ENCODE measurements around the gene ELF4.
A peak's percentile ranks its signal among the peaks of the same experiment; 100 is the strongest.

Gene ELF4

GRCh38 chrX:130097507-130098209 lies 12.6 kb downstream of the ELF4 start:
- in situ Hi-C loops (cut with MboI; ENCODE audit: low sequenced_read_pairs, unreplicated experiment), result no loop called here
- no peak for DNase-seq (ENCODE audit: low spot score)
- TF ChIP-seq CTCF (IDR thresholded peaks at IDR 0.05; ENCODE audit: borderline replicate concordance, control extremely low read depth, extremely low read depth, insufficient read depth, missing control alignments), result no peak

- TF ChIP-seq CTCF (IDR thresholded peaks at IDR 0.05; ENCODE audit: borderline replicate concordance, control extremely low read depth, extremely low read depth, insufficient read depth, missing control alignments), result no peak
- DNase-seq (ENCODE audit: low spot score), result no peak
- in situ Hi-C loops (cut with MboI; ENCODE audit: low sequenced_read_pairs, unreplicated experiment), result no loop called here
Measured at GRCh38 chrX:130095249-130096030, 14.9 kb downstream of the ELF4 start.

DNA sequence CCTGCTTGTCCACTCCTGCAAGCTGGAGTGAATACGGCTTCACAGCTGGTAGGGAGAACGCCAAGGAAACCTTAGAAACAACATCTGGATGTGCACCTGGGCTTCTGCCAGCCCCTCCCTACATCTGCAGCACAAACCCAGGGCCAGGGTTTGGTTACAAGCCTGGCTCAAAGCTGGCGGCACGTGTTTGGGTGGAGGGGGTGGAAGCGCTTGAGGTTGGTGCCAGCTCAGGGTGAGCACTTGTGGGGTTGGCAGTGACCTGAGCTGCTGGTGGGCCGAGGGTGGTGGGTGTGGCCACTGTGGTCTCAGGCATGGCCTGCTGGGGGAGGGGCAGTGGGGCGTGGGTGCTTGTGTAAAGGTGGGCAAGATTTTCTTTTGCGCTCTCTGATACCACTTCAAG lies 15.6 kb downstream of the ELF4 start:
- no peak for DNase-seq (ENCODE audit: low spot score)
- in situ Hi-C loops (cut with MboI; ENCODE audit: low sequenced_read_pairs, unreplicated experiment), result no loop called here
- TF ChIP-seq CTCF (IDR thresholded peaks at IDR 0.05; ENCODE audit: borderline replicate concordance, control extremely low read depth, extremely low read depth, insufficient read depth, missing control alignments), result no peak

- TF ChIP-seq CTCF (IDR thresholded peaks at IDR 0.05; ENCODE audit: borderline replicate concordance, control extremely low read depth, extremely low read depth, insufficient read depth, missing control alignments), result no peak
- DNase-seq (ENCODE audit: low spot score), result no peak
- in situ Hi-C loops (cut with MboI; ENCODE audit: low sequenced_read_pairs, unreplicated experiment), result no loop called here
Measured at GRCh38 chrX:130093271-130093670, 17.0 kb downstream of the ELF4 start.

- in situ Hi-C loops (cut with MboI; ENCODE audit: low sequenced_read_pairs, unreplicated experiment), result no loop called here
- peak; percentile 87 for DNase-seq (ENCODE audit: low spot score)
- TF ChIP-seq CTCF (IDR thresholded peaks at IDR 0.05; ENCODE audit: borderline replicate concordance, control extremely low read depth, extremely low read depth, insufficient read depth, missing control alignments), result no peak
Measured at GRCh38 chrX:130091980-130092522, 18.2 kb downstream of the ELF4 start.

DNA sequence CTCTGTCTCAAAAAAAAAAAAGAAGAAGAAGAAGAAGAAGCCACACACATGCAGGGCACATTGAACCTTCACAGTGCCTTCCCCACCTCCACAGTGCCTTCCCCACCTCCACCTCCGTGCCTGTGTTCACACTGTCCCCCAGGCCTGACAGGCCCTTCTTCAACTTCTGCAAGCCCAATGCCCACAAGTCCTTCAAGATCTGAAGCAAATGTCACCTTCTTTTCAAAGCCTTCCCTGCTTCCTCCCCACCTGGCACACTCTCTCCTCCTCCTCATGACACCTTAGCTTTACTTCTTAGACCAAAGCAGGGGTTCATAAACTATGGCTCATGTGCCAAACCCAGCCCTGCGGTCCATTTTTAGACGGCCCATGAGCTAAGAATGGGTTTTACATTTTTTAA lies 19.9 kb downstream of the ELF4 start:
- in situ Hi-C loops (cut with MboI; ENCODE audit: low sequenced_read_pairs, unreplicated experiment), result no loop called here
- no peak for TF ChIP-seq CTCF (IDR thresholded peaks at IDR 0.05; ENCODE audit: borderline replicate concordance, control extremely low read depth, extremely low read depth, insufficient read depth, missing control alignments)
- DNase-seq (ENCODE audit: low spot score), result no peak
